NCI-H1105 (cell line): ENCODE measurements around the gene ZYX.

ENCODE experiments used
- DNase-seq: peaks from one replicate; lab custom pipeline; 2025; lab: John Stamatoyannopoulos, UW

The ZYX gene

DNA sequence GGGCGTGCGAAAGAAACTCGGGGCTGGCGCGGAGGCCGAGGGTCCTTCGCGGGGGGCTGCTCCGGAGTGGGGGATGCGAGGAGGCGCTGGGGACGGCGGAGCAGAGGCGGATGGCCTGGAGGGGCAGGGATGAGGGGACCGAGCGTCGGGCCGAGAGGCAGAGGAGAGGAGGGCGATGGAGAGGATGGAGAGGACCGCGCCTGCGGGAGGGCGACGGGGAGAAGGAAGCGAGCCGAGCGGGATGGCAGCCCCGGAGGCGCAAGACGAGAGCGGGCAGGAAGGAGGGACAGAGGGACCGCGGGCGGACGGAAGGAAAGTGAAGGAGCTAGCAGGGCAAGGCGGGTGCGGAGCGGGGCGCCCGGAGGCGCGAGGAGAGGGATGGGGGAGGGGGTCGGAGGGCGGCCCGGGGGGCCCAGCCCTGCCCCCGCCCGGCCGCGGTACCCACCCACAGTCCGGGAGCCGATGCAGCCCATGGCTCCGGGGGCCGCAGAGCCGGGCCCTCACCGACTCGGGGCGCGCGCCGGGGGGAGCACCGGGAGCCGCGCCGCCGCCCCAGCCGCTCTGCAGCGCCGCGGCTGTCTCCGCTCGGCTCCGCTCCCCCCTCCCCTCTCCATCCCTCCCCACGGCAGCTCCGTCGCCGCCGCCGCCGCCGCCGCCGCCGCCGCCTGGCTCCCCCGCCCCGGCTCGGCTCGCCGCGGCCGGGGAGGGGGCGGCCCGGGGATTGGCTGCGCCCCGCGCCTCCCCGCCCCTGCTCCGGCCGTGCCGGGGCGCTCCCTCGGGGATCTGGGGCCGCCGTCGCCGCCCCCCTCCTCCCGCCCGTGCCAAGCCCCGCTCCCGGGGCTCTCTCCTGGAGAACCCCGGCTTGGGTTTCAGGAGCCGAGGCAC lies 18.8 kb upstream of the ZYX start, which contains the start of gene FAM131B:
Gene FAM131B, minus strand, starts transcription at position 583 of the 885 bp plus-strand sequence. Its CDS starts 110 bp downstream, at position 473.
- peak; percentile 27 for DNase-seq

DNA sequence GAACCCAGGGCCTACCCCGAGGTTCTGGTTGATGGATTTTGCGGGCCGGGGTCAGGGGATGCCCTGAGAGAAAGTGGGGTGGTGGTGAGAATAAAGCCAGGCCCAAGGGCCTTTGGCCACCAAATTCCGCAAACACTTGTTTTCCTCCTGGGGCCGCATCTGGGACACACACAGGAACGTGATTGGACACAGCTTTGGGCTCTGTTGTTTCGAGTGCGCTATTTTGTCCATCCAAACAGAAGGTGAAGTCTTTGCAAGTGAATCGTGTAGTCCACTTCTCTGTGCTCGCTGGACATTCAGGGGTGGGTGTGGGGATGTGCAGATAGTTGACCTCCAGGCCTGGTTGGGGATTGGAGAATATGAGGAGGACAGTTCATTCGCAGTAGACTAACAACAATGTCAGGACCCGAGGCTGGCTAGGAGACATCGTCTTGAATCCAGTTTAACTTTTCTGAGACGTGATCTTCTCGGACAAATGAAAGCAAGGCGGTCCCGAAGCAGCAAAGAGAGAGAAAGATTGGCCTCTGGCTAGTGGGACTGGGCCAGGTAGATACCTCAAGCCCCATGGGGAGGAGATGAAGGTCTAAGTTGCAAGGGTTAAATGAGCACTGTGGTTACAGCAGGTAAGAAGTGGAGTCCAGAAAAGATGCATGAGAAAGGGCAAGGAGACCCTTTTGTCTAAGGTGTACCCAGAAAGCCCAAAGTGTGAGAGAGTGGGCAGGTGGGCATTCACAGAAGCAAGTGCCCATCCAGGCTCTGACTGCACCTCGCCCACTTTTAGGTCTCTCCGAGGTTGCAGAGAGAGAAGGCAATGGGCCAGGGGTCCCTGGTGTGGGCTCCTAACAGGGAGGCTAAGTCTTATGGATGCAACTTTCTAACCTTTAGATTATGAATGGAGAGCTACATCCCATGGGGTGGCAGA lies 17.9 kb upstream of the ZYX start:
- no peak for DNase-seq

DNA sequence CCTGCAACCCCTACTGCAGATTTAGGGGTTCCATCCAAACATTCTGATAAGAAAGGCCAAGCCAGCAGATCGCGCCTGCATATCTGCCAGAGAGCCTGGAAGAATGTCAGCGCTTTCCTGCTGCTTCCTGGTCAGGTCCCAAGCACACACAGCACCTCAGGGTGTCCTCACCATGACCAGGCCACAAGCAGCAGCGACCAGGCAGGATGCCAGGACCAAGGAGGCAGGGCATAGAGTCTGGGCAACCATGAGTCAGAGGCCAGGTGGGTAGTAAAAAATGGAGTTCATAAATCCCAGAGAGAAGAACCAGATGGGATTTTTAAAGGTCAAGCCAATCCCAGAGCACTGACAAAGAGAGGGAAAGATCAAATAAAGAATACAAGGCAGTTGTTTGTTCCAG lies 13.2 kb upstream of the ZYX start:
- no peak for DNase-seq

DNA sequence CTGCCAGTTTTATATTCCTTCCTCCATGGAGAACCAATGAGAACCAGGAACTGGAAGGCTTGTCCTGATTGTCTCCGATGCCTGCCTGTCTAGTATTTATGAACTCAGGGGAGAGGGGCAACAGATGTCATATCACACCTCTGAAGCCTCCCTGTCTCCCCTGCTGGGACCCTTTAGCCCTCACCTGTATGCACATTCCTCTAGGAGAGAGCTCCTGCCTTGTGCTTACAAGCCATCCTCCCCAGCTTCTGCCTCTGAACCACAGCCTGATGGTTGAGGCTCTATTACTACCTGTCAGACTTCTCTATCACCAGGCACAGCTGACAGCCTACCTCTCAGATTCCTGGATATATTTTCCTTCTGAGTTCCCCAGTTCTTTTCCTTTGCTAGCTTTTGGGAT lies 12.8 kb upstream of the ZYX start:
- DNase-seq = no peak

DNA sequence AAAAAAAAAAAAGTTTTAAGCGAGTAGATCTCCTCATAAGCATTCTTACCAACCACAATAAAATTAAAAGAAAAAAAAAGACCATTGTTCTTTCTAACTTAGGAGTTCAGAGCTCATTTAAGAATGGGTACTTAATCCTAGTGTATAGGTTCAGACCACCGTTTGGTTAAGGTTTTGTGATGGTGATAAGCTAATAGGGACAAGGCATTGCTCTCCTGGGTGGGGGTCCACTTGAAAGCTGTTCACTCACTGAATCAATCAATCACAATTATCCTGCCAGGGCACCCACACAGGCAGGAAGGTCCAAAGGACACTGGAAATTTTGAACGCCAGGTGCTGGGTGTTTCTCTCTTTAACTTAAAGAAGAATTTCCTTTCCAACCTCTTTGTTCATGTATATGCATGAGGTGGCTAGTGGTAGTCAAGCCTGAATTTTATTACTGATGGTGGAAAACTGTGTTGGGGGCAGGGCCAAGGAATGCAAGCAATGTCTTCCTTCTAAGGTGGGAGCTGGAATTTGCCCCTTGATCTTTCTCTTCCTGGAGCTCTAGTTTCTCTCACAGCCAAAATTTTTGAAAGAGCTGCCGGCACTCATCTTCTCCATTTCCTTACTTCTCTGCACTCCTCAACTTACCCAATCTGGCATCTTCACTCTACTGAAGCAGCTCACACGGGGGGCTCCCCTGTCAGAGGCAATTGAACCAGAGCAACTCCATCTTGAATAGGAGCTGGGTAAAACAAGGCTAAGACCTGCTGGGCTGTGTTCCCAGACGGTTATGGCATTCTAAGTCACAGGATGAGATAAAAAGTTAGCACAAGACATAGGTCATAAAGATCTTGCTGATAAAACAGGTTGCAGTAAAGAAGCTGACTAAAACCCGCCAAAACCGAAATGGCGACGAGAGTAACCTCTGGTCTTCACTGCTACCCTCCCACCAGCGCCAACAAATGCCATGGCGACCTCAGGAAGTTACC lies 11.2 kb upstream of the ZYX start:
- DNase-seq = no peak

DNA sequence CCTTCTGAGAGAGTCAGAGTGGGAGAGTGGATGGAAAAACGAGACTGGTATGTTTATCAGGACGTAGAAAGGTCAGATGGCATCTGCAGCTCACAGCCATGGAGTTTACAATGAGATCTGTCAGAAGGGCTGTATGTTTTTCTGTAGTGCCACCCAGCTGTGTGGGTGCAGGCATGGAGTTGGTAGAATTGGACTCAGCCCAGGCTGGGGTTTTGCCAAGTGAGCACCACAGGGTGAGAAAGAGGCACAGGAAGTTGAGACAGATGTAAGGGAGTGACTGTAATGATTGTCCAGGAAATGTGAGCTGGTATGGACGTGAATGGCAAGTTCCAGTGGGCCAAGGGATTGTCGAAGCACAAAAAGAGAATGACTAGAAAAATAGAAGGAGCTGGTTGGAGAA lies 9.1 kb upstream of the ZYX start:
- DNase-seq = no peak

DNA sequence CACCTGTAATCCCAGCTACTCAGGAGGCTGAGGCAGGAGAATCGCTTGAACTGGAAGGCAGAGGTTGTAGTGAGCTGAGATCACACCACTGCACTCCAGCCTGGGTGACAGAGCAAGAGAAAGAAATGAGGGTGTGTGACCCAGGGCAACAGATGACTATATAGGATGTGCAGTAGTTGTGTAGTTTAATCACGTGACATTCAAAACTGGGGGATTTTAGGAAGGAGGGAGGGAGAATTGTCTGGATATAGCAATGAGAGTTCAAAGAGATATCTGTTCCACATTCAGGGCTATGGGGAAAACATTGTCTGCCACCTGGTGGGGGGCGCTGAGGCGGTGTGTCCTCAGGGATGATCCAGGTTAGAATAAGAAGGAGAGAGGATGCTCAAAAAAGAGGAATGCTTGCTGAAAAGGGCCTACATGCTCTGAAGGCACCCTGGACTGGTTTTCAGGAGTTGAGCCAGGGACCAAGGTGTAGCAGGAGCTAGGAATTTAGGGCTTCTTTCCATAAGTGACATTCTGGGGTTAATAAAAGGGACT lies 7.8 kb upstream of the ZYX start:
- DNase-seq = no peak

DNA sequence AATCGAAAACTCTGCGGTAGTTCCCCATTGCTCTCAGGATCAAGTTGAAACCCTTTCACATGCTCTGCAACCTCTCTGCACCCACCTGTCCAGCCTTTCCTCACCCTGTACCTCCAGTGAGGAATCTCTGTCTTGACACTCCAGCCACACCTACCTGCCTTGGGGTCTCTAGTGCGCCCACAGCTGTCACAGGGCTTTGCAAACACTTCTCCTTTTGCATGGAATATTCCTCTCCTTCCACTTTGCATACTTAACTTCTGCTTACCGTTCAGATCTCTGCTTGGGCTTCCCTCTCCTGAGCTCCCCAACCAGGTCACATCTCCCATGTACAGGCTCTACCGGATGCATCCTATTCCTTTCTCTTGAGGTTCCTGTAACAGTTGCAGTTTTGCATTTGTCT lies 6.6 kb upstream of the ZYX start:
- DNase-seq = no peak

DNA sequence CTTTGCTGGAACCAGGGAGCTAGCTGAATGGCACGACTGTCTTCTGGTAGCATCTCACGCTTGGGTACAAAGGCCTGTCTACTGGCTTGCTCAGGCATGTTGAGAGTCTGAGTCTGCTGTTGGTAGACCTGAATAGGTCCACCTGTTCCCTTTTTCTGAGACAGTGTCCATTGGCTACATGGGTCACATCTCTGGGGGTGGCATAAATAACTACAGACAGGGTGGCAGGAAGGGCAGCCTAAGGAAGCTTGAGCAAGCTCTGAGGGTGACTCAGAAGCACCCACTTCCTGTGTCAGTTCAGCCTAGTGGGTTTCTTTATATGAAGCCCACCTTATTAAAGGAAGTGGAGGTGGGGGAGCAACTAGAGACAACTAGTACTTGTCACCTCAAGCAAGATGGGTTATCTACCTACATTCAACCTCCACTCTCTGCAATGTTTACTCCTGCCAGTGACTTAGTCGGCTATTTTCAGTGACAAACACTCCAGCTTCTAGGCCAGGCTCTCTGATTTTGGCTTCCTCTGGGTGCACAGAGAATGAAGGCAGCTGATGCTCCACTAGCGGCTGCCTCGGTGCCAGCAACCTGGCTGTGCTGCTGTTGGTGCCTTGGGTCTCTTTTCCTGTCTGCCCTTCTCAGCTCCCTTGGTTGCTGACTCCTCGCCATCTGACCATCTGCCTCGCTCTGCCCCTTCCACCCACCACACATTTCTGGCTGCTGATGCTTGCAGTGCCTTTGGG lies 5.7 kb upstream of the ZYX start:
- DNase-seq = no peak

DNA sequence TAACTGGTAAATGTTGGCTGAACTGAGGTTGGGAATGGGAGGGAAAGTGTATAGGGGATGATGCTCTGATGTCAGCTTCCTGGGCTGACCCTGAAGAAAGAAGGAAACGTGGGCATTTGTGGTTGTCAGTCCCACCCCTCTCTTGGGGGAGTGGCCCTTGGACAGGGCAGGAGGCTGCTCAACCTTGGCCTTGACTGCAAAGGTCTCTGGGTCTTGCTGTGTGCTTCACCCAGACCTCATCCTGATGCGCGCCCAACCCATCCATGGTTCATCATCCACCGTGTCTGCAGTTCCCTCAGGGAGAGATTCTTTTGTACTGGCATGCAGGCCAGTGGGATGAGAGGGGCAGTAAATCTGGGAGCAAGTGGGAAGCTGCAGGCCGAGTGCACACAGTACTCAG lies 4.7 kb upstream of the ZYX start:
- no peak for DNase-seq

DNA sequence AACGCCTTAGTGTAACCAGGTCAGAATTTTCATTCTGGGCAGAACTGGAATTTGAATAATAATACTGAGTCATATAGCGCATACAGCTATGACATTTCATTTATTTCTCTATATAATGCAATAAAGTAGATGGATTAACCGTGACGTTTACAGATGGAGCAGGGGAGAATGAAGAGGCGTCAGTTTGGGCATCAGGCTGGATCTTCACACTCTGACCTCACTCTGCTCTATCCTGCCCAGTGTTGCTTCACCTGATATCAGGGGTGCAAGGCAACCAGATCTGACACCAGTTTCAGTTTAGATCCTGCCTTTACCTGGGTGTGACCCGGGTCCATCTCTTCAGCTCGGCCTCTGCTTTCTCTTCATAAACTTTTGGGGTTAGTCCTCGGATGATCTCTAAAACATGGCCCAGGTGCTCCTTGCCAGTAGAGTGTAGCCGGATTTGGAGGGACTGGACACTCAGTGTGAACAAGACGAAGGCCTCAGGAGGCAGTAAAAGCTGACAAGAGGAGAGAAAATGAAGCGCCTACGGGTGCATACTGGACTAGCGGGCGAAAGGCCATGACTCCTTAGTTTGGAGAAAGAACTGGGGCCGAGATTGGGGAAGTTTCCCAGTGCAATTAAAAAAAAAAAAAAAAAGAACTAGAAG lies 1.4 kb upstream of the ZYX start:
- no peak for DNase-seq

DNA sequence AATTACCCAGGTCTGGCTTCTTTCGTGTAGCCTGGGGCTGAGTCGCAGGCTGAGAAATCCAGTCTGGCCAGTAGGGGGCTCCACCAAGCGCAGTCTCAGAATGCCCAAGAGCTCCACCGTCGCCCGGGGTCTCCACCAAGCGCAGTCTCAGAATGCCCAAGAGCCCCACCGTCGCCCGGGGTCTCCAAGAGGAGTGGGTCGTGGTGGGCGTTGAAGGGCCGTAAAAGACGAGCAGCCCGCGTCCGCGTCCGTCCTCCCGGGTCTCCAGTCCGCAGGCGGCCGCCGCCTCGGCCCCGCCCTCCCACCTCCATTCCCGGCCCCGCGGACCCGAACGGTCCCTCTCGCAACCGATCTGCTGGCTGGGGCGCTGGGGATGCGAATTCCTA lies 892 bp upstream of the ZYX start:
- peak; percentile 71 for DNase-seq

DNA sequence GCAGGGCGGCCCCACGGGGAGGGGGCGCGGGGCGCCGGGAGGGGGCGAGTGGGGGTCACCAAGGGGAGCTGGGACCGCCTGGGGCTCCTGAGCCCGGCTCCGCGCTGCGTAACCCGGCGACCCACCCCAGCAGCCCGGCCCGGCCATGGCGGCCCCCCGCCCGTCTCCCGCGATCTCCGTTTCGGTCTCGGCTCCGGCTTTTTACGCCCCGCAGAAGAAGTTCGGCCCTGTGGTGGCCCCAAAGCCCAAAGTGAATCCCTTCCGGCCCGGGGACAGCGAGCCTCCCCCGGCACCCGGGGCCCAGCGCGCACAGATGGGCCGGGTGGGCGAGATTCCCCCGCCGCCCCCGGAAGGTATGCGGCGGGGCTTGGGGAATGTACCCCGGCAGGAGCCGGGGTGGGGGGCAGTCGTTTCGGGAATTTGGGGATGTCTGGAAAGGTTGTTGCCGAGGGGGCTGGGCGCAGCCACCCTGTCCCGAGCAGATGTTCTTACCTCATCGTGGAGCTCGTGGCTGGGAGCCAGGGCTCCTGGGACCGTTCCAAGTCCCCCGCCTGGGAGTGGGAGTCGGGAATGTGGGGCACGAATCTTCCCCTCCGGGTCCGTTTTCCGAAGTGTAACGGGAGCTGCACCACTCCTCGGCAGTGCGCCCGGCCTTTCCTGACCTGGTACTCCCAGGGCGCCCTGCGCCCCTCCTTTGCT lies 431 bp downstream of the ZYX start:
- DNase-seq = peak; percentile 54

DNA sequence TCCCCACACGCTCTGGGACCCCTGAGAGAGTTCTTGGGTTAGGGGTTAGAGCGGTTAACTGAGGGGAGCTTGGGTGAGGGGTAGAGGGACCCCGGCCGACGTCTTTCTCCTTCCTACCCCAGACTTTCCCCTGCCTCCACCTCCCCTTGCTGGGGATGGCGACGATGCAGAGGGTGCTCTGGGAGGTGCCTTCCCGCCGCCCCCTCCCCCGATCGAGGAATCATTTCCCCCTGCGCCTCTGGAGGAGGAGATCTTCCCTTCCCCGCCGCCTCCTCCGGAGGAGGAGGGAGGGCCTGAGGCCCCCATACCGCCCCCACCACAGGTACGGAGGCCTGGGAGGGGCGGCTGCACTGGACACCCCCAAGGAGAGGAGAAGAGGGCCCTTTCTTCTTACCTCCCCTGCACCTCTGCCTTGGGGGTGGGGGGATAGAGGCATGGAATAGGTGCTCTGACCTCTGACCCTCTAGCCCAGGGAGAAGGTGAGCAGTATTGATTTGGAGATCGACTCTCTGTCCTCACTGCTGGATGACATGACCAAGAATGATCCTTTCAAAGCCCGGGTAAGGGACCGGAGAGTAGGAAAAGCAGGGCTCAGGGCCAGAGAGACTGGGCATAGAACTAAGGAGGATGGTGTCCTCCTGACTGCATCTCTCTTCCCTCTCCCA lies 1.1 kb downstream of the ZYX start:
- no peak for DNase-seq

DNA sequence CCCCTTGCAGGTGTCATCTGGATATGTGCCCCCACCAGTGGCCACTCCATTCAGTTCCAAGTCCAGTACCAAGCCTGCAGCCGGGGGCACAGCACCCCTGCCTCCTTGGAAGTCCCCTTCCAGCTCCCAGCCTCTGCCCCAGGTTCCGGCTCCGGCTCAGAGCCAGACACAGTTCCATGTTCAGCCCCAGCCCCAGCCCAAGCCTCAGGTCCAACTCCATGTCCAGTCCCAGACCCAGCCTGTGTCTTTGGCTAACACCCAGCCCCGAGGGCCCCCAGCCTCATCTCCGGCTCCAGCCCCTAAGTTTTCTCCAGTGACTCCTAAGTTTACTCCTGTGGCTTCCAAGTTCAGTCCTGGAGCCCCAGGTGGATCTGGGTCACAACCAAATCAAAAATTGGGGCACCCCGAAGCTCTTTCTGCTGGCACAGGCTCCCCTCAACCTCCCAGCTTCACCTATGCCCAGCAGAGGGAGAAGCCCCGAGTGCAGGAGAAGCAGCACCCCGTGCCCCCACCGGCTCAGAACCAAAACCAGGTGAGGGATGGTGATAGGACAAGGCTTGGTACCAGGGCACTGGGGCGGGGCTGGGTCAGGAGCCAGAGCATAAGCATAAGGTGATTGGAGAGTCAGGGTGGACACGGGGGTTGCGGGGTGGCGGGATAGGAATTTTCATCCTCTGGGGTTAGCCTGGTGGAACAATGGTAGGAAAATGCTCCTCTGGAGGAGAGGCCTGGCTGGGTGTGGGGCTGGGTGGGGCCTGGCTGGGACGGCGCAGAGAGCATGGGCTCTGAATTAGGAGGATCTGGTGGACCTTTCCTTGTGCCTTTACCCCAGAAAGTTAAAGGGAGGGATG lies 1.9 kb downstream of the ZYX start:
- DNase-seq = no peak

DNA sequence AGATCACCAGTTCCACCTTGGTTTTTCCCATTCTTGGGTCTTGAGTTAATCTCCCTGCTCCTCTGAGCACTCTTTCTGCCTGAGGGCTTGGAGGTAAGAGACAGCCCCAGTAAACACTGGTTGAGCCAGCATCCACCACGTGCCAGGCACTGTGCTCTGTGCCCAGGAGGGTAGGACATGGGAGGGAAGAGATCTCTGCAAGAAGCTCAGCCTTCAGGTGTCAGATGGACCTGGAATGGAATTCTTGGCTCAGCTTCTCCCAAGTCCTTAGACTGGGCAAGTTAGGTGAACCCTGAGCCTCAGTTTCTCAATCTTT lies 2.5 kb downstream of the ZYX start:
- no peak for DNase-seq

DNA sequence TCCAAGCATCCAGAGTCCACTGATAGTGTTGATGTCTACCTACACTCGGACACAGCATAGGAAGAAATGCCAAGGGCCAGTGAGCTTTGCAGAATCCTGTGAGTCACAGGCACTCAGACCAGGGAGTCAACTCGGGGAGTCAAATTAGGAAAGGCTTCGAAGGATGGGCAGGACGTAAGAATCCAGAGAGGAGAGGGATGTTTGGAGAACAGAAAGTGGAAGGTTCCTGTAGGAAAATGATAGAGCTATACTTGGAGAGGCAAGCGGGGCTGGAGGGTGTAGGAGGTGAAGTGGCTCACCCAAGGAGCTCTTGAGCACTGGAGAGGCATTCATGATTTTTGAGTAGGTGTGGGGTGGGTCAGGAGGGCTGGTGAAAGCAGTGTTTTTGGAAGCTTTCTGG lies 3.0 kb downstream of the ZYX start:
- DNase-seq = no peak
